GM19452 (cell line): ENCODE data around the gene KIFBP.
A peak's percentile ranks its signal among the peaks of the same experiment; 100 is the strongest.

Source experiments
- ATAC-seq: cut with Tn5 transposase; IDR thresholded peaks from one replicate; pipeline ENCODE4 v1.9.1; 2021; ENCODE audit not compliant: unreplicated experiment

KIFBP gene

DNA sequence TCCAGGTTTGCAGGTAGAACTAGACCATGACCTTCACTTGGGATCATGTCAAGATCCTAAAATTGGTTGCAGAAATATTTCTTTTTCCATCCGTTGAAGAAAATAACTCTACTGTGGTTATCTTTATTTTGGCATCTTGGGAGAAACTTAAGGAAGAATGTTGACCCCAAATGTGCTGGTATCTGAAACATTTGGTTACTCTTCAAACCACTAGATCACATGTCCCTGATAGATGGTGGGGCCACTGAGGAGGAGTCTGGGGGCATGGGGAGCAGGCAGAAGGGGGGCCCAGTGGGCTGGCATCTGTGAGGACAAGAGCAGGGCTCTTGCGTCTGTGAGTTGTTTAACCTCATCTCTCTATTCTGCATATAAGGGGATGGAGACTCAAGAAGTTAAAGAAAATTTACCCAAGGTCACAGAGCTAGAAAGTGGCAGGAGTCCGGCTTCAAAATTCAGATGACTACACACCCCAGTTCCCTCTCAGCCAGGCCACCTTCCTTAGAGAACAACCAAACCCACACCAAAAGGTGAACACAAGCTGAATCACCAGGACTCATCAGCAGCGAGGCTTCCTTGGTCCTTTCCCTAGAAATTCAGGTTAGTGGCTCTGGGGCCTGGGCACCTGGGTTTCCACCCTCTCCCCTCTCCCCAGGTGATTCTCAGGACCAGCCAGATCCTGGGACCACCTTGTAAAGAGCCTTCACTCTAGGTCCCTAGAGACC lies 58.7 kb downstream of the KIFBP start:
- ATAC-seq = no peak

DNA sequence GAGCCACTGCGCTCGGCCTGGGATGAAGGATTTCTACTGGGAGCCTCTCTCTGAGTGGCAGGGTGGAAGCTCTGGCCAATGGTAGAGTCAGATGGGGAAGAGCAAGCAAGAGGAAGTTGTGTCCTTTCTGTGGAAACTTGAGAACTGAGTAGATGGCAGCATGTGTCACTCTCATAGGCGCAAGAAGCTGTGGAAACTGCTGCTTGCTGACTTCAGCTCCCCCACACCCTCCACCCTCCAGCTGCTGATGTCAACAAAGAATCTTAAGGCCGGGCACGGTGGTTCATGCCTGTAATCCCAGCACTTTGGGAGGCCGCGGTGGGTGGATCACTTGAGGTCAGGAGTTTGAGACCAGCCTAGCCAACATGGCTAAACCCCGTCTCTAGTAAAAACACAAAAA lies 59.5 kb downstream of the KIFBP start:
- ATAC-seq = no peak

DNA sequence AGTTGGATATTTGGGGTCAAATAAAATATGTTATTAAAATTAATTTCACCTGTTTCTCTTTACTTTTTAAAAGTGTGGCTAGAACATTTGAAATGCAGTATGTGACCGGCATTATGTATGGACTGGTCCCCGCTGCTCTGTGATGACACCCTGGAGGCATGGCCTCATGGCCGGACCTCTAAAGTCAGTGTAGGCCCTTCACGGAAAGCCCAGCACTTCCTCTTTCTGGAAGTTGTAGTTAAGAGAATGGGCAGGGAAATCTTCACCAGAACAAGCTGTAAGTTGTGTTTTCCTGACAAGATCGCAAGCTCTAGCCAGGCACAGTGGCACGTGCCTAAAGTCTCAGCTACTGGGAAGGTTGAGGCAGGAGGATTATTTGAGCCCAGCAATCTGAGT lies 61.0 kb downstream of the KIFBP start:
- ATAC-seq = no peak

DNA sequence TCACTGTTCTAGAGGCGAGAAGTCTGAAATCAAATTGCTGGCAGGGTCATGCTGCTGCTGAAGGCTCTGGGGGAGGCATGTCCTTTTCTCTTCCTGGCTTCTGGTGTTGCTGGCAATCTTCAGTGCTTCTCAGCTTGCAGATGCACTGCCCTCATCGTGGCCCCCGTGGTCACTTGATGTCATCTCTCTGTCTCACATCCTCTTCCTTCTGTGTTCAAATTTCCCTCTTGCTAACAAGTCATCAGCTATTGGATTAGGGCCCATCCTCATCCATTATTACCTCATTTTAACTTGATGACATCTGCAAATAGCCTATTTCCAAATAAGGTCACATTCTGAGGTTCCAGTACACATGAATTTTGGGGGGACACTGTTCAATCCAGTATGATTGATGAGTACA lies 62.7 kb downstream of the KIFBP start:
- peak; percentile 46 for ATAC-seq

DNA sequence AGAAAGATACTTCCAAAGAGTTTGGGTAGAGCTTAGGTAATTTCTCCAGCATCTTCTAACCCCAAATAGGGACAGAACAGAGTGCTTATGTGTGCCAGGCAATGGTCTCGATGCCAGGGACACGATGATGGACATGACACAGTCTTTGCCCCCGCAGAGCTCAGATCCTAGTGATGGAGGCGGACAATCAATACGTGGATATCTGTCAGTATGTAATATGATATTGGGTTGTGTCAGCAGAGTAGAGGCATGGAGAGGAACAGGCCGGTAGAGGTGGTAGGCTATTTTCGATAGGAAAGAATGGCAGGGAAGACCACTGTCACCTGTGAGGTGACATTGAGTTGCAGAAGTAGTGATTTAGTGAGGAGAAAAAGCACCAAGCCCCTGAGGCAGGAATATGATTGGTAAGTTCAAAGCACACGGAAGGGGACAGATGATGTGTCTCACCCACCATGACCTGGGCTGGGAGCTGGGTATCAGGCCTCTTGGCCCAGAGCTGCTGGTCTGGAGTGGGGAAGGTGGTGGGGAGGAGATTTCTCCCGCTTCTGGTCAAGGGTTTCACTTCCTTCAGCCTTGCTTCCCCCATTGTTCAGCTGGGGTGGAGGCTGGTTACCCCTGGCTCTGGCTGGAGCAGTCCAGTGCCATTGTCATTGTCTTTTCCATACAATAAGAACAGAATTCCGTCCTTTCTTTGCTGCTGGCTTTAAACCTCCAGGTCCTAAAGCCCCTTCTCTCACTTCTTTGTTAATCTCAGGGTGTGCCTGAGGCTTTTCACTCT lies 63.3 kb downstream of the KIFBP start:
- no peak for ATAC-seq

DNA sequence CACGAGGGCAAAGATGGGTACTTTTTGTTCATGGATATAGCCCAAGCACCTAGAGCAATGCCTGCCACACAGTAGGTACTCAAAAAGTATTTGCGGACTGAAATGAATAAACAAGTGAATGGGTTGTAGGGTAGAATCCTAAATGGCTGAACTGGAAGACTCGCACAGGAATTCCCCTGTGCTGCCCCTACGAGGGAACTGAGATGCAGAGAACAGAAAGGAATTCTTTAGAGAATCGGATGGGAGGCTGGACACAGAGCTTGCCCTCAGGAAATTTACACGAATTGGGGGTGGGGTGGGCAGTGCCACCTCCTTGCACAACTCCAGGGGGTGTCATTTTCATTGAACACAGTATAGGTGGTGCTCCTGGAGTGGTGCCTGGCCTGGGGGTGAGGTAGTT lies 64.1 kb downstream of the KIFBP start:
- ATAC-seq = no peak

DNA sequence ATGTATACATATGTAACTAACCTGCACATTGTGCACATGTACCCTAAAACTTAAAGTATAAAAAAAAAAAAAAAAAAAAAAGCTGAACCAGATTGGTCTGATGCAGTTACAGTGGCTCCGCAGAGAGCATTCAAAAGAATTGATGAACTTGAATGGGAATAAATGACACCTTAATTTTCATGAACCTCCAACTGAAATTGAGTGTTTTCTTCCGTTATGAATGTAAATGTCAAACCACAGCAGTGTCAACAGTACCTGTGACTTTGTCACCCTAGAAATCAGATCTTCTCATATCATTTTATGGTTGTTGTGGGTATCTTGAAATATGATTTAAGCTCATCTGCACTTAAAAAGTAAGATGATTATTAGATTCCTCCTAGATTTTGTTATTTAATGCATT lies 66.6 kb downstream of the KIFBP start:
- ATAC-seq = no peak

DNA sequence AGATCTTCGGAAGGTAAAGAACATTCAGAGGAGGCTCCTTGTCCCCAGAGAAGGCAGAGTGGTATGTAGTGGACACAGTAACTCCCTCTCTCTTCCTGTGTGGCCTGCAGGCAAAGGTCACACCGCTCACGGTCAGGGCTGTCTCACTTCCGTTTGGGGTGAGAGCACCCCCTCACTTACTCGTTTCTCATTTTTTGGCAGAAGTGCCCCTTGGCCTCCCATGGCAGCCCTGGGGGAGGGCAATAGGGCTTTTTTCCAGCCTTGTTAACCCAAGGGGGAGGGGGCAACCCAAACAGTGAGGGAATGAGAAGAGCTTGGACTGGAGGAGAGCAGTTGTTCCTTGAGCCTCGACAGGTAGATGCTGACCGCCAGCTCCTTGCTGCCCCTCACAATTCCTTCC lies 67.5 kb downstream of the KIFBP start:
- ATAC-seq = no peak

DNA sequence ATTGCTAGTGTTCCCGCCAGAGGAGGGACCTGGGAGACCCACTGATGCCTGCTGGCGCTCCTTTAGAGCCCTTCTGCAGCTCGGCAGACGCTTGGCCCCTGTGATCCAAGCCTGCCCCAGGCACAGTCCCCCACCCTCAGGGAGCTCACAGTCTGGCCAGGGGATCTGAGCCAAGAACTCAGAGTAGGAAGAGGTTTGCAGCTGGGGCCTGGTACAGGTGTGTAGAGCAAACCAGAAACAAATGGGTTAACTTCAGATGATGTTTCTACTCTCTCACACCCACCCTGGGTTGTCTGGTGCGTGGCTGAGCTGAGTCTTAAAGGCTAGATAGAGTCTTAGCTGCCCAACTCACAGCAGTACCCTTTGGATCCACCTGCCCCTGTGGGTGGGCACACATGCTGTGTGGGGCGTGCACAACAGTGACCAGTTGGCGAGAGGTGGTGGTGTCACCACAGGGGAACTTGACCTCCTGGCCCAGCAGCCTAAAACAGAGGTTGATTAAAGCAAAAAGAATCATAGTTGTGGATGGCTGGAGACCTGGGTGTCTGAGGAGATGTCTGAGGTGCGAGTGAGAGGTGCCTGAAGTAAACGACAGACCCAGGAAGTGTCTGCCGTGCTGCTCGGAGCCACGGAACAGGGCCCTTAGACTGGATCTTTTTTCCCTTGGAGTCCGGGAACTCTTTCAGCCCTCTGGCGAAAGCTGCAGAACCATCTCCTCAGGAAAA lies 68.1 kb downstream of the KIFBP start:
- no peak for ATAC-seq

DNA sequence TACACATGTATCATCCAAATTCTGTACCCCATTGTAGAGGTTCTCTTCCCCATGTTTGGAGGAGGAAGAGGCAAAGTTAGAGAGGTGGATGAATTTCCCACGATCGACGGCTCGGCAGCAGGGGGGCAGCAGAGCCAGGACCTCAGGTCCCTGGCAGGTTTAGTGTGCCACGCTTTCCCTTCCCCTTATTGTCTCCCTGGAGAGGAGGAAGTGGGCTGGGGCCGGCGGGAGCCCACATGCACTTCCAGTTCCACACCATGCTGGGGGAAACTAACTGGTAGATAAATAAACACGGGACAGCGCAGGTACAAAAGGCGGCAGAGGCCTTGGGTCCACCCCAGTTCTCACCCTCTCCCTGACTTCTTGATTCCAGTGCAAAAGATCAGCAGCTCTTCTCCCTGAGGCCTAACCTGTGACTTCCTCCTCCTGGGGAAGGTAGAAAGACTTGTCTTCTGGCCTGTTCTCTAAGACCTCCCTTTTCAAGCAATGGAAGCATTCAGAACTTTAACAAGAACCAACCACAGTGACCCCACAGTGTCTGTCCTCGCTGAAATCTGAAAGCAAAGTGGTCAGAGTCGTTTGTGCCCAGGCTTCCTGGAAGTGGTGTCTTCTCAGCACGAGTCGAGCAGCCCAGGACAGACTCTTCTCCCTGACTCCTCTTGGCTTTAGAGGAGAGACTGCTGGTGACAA lies 68.8 kb downstream of the KIFBP start:
- no peak for ATAC-seq

DNA sequence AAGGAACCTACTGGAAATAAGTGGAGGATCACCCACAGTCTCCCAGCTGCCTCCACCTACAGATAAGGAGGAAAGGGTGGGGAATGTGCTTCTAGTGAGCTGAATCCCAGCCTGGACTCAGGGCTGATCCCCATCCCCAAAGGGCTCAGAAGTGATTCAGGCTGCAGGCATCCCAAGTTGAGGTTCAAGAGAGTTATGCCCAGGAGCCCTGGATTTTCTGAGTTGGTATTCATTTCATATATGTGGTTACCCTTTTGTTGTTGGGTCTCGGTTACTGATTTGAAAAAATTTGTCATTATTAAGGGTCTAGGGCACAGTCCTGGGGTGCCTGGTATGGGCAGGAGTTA lies 69.3 kb downstream of the KIFBP start:
- ATAC-seq = no peak

DNA sequence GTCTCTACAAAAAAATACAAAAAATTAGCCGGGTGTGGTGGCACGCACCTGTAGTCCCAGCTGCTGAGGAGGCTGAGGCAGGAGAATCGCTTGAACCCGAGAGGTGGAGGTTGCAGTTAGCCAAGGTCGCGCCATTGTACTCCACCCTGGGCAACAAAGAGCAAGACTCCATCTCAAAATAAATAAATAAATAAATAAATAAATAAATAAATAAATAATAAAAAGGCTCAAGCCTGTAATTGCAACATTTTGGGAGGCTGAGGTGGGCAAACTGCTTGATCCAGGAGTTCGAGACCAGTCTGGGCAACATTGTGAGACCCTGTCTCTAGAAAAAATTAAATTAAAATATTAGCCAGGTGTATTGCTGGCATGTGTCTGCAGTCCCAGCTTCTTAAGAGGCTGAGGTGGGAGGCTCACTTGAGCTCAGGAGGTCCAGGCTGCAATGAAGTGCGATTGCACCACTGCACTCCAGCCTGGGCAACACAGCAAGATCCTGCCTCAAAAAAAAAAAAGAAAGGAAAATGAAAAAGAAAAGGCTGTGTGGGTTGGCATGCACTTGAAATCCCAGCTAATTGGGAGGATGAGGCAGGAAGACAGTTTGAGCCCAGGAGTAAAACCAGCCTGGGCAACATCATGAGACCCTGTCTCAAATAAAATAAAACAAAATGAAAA lies 71.7 kb downstream of the KIFBP start:
- ATAC-seq = no peak

DNA sequence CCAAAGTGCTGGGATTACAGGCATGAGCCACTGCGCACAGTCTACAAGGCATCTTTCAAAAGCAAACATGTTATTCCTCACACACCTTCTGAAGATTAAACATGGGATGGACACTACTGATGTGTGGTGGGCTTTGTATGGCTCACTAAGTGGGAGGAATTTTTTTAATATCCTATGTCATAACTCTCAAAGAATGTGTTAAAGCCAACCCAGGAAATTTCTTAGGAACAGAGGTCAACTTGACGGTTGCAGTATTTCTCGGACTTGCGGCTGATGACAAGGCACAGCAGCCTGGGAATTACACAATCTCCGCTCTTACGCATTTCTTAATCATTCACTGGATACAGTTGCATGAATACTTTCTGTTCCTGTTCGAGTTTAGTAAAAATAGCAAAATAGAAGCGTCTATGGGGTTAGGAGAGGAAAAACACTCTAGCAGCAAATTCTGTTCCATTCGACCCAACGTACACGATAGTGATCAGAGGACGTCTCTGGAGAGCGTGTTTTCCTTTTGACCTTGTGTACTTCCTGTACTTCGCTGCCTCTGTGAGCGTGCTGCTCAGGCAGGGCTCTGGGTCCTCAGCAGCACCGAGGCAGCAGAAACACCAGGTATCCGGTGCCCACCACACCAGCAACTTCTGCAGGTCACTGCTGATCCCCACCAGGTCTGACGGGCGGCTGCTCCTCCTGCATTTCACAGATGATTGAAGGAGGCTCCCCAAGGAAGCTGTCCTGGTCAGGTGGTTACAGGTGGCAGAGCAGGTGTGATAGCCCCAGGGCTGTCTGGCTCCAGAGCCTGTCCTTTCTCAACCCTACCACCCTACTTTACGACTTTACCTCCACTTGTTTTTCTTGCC lies 72.9 kb downstream of the KIFBP start:
- peak; percentile 59 for ATAC-seq

DNA sequence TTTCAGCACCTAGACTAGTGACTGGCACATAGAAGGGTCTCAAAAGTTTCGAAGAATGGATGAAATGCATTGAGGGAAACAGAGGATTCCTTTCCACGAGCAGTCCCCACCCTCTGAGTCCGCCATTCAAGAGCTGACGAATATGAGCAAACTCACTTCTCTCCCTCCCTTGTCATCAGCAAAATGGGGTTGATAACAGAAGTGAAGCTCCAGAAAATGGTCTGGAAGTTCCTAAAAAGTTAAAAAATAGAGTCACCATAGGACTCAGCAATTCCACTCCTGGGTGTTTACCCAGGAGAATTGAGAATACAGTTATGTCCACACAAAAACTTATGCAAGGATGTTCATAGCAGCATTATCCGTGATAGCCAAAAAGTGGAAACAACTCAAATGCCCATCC lies 74.3 kb downstream of the KIFBP start:
- ATAC-seq = no peak

DNA sequence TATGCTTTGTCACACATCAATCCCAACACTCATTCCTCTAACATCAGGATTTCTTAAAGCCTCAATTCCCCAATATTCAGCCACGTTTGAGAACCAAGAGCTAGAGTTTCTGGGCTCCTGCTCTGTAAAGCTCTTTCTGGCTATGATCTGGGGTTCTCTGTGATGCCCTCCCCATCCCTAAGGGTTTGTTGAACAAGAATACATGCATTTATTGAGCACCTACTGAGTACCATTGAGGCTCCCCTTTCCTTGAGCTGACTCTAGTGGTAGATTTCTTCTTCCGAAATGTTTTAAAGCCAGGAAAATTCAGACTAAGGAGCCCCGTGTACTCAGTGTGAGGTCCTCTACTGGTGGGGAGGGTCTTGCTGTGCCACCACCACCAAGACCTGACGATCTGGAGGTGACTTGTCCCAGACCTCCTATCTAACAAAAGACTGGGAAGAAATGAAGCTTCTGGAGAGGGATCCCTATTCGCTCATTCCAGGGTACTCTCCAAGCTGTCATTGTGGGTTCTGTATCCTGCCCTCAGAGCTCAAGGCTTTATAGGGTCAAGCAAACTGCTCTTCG lies 76.2 kb downstream of the KIFBP start:
- ATAC-seq = no peak

DNA sequence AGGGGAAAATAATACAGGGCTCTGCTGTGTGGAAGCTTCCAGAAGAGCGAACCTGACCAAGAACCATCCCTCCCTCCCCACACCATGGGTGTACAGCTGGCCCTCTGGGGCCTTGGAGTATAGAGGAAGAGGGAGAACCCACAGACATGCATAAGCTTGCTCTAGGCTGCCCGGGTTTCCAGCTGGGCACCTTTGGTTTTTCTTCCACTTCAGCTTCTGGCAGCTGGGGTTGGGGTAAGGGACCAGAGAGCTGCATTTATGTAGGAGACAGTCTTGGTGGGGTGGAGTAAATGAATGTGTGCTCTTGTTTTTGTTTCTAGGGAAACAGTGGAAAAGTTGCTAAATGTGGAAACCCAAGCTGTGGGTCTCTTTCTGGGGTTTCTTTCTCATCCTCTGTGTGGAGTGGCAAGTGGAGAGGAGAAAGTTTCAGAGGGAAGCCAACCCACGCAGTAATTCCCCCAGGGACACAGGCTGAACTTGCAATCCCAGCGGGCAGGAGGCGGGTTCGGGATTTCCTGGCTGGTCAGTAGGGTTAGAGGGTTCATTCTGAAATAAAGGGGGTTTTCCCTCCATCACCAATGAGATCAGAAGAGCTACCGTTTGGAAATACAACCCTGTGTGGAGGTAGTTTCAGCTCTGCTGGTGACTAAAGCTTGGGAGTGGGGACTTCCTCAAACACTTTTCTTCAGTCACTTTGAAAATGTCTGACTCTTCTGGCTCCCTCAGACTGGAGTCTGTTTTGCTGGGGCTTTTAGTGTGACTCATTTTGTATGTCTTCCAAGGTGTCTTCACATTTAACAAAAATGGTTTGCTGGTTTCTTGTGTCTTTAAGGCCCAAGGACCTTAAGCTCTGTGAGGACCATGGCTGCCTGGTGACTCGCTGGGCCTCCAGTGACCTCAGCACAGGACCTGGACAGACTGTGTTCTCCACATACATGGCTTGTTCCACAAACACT lies 77.1 kb downstream of the KIFBP start:
- ATAC-seq = peak; percentile 47
